ENCODE results near the gene HYI. TPM values are rescaled to one million over a fixed set of nuclear protein-coding genes. Genes with fewer than 3 reads are reported as not detected.

Gene HYI
- total RNA-seq, 1 donor from 2014 or later: 28.7 TPM

DNA sequence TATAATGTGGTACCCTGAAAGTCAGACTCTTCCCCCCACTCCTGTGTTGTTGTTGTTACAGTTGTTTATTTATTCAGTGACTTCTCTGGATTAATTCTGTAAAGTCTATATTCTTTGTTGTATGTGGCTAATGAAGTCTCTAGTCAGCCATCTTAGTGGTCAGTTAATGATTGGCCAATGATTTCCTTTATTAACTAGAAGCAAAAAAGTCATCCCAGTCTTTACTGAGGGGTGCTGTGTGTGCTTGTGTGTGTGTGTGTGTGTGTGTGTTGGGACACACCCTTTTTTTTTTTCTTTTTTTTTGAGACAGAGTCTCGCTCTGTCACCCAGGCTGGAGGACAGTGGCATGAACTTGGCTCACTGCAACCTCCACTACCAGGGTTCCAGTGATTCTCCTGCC is 37.3 kb upstream of the HYI start:
- Histone ChIP-seq H3K36me3 (ENCODE audit: control insufficient read depth, insufficient read depth, low read length) (no peaks in the 10 kb centered on the region), H3K4me3 (ENCODE audit: low read depth, low read length) (no peak overlapping the region), H3K27me3 (ENCODE audit: control insufficient read depth, insufficient read depth, low read length) (no peaks in the 10 kb centered on the region)
- TF ChIP-seq, protein P1, sequence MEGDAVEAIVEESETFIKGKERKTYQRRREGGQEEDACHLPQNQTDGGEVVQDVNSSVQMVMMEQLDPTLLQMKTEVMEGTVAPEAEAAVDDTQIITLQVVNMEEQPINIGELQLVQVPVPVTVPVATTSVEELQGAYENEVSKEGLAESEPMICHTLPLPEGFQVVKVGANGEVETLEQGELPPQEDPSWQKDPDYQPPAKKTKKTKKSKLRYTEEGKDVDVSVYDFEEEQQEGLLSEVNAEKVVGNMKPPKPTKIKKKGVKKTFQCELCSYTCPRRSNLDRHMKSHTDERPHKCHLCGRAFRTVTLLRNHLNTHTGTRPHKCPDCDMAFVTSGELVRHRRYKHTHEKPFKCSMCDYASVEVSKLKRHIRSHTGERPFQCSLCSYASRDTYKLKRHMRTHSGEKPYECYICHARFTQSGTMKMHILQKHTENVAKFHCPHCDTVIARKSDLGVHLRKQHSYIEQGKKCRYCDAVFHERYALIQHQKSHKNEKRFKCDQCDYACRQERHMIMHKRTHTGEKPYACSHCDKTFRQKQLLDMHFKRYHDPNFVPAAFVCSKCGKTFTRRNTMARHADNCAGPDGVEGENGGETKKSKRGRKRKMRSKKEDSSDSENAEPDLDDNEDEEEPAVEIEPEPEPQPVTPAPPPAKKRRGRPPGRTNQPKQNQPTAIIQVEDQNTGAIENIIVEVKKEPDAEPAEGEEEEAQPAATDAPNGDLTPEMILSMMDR (IDR thresholded peaks at IDR 0.05; ENCODE audit: insufficient read depth, low read length, severe bottlenecking): no peak
- no peak for DNase-seq (ENCODE audit: low read depth)
- FAIRE-seq: no peak

DNA sequence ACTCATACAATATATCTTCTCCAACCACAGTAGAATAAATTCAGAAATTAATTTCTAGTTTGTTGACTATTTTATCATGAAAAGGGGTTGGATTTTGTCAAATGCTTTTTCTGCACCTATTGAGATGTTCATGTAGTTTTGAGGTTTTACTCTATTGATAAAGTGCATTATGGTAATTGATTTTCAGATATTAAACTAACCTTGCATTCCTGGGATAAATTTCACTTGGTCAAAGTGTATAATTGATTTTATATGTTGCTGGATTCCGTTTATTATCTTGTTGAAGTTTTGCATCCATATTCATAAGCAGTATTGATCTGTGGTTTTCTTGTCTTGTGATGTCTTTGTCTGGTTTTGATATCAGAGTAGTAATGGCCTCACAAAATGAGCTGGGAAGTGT is 34.4 kb upstream of the HYI start:
- FAIRE-seq (no peak), DNase-seq (ENCODE audit: low read depth) (no peak)
- no peak overlapping the region for H3K4me3 ChIP-seq (ENCODE audit: low read depth, low read length)
- TF ChIP-seq, protein P1 (IDR thresholded peaks at IDR 0.05; ENCODE audit: insufficient read depth, low read length, severe bottlenecking): no peak
- no peaks in the 10 kb centered on the region for H3K36me3 ChIP-seq (ENCODE audit: control insufficient read depth, insufficient read depth, low read length)
- no peaks in the 10 kb centered on the region for H3K27me3 ChIP-seq (ENCODE audit: control insufficient read depth, insufficient read depth, low read length)

DNA sequence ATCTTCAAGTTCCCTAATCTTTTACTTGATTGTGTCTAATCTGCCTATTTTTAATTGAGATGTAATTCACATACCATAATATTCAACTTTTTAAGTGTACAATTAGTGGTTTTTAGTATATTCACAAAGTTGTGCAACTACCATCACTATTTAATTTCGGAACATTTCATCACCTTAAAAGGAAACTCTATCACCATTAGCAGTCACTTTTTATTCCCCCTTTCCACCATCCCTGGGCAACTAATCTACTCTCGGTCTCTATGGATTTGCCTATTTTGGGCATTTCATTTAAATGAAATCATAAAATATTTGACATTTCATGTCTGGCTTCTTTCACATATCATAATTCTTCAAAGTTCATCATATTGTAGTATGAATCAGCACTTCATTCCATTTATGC is 30.6 kb upstream of the HYI start:
- no peak overlapping the region for H3K4me3 ChIP-seq (ENCODE audit: low read depth, low read length)
- TF ChIP-seq, protein P1 (IDR thresholded peaks at IDR 0.05; ENCODE audit: insufficient read depth, low read length, severe bottlenecking): no peak
- no peaks in the 10 kb centered on the region for H3K36me3 ChIP-seq (ENCODE audit: control insufficient read depth, insufficient read depth, low read length)
- DNase-seq (ENCODE audit: low read depth) (no peak), FAIRE-seq (no peak)
- H3K27me3 ChIP-seq (ENCODE audit: control insufficient read depth, insufficient read depth, low read length): no peaks in the 10 kb centered on the region

DNA sequence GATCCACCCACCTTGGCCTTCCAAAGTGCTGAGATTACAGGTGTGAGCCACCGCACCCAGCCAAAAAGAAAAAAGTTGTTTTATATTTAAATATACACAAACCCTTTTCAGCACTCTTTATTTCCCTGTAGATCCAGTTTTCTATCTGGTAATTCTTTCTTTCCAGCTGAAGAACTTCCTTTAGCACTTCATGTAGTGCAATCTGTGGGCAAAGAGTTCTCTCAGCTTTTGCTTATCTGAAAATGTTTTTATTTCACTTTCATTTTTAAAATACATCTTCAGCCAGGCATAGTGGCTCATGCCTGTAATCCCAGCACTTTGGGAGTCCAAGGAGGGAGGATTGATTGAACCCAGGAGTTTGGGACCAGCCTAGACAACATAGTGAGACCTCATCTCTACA is 28.5 kb upstream of the HYI start:
- FAIRE-seq (no peak), DNase-seq (ENCODE audit: low read depth) (no peak)
- TF ChIP-seq, protein P1 (IDR thresholded peaks at IDR 0.05; ENCODE audit: insufficient read depth, low read length, severe bottlenecking): no peak
- H3K36me3 ChIP-seq (ENCODE audit: control insufficient read depth, insufficient read depth, low read length): no peaks in the 10 kb centered on the region
- no peak overlapping the region for H3K4me3 ChIP-seq (ENCODE audit: low read depth, low read length)
- no peaks in the 10 kb centered on the region for H3K27me3 ChIP-seq (ENCODE audit: control insufficient read depth, insufficient read depth, low read length)

DNA sequence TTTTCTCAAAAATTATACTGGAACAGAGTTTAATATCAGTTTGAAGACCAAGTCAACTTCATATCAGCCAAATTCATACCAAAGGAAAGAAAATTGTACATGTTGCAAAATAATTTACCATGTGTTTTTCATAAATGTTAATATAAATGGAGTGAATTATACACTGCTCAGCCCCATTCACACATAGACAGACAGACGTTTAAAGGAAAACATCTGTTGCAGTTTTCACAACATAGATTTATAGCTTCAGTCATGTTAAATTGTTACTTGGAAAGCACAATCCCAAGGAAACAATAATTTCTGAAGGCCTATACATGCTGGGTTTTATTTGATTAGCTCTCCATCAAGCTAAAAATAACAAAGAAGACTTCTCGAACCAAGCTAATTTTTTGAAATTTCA is 27.8 kb upstream of the HYI start:
- no peak for DNase-seq (ENCODE audit: low read depth)
- FAIRE-seq: no peak
- H3K27me3 ChIP-seq (ENCODE audit: control insufficient read depth, insufficient read depth, low read length): no peaks in the 10 kb centered on the region
- no peaks in the 10 kb centered on the region for H3K36me3 ChIP-seq (ENCODE audit: control insufficient read depth, insufficient read depth, low read length)
- TF ChIP-seq, protein P1 (IDR thresholded peaks at IDR 0.05; ENCODE audit: insufficient read depth, low read length, severe bottlenecking): no peak
- no peak overlapping the region for H3K4me3 ChIP-seq (ENCODE audit: low read depth, low read length)

DNA sequence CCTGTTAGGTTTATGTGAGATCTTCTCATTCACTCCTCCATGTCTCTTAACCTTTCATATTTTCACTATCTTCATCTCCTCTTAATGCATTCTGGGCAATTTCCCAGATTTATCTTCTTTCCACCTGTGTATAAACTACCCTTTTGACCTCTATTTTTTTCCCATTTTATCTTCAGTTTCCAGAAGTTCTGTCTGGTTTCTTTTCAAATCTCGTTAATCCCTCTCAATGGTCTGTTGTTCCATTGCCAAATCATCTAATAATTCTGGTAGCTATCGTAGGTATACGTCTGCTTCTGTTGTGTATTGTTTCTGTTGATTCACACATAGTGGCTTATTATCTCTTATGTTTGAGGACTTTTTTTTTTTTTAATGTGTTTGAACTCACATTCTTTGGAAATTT is 25.7 kb upstream of the HYI start:
- DNase-seq (ENCODE audit: low read depth) (no peak), FAIRE-seq (no peak)
- Histone ChIP-seq H3K36me3 (ENCODE audit: control insufficient read depth, insufficient read depth, low read length) (no peaks in the 10 kb centered on the region), H3K4me3 (ENCODE audit: low read depth, low read length) (no peak overlapping the region), H3K27me3 (ENCODE audit: control insufficient read depth, insufficient read depth, low read length) (no peaks in the 10 kb centered on the region)
- TF ChIP-seq, protein P1 (IDR thresholded peaks at IDR 0.05; ENCODE audit: insufficient read depth, low read length, severe bottlenecking): no peak

Data from bronchial epithelial cell (primary cell).